ENCODE data around the gene CXCL8. TPM values are rescaled to one million over a fixed set of nuclear protein-coding genes. Genes with fewer than 3 reads are reported as not detected.

Gene CXCL8
- total RNA-seq, 4 donors from 2014 or later, result 6.0 to 150 (median 10.6) TPM

- ATAC-seq (ENCODE audit: low FRiP score), result no peak
These were observed 2.9 kb downstream of the CXCL8 start for GRCh38 chr4:73743281-73743680.

GRCh38 chr4:73743795-73744194 is 3.4 kb downstream of the CXCL8 start:
- no peak for ATAC-seq (ENCODE audit: low FRiP score)
- no peak for TF ChIP-seq CTCF (IDR thresholded peaks at IDR 0.05)
- DNase-seq (ENCODE audit: low spot score), result no peak

More at GRCh38 chr4:73743281-73743680, 2.9 kb downstream of the CXCL8 start:
- no peak for TF ChIP-seq CTCF (IDR thresholded peaks at IDR 0.05)
- no peak for DNase-seq (ENCODE audit: low spot score)

- DNase-seq (ENCODE audit: low spot score), result no peak
- no peak for ATAC-seq (ENCODE audit: low FRiP score)
- no peak for TF ChIP-seq CTCF (IDR thresholded peaks at IDR 0.05)
These were observed 3.8 kb downstream of the CXCL8 start for GRCh38 chr4:73744203-73744602.

- DNase-seq (ENCODE audit: low spot score) (no peak), ATAC-seq (ENCODE audit: low FRiP score) (no peak)
- no peak for TF ChIP-seq CTCF (IDR thresholded peaks at IDR 0.05)
These were observed 10.4 kb downstream of the CXCL8 start for GRCh38 chr4:73750730-73751129.

GRCh38 chr4:73751166-73751565 is 10.8 kb downstream of the CXCL8 start:
- TF ChIP-seq CTCF (IDR thresholded peaks at IDR 0.05), result no peak
- DNase-seq (ENCODE audit: low spot score) (no peak), ATAC-seq (ENCODE audit: low FRiP score) (no peak)

GRCh38 chr4:73751830-73752229 is 11.5 kb downstream of the CXCL8 start:
- ATAC-seq (ENCODE audit: low FRiP score), result no peak
- TF ChIP-seq CTCF (IDR thresholded peaks at IDR 0.05), result no peak
- DNase-seq (ENCODE audit: low spot score), result no peak

GRCh38 chr4:73752424-73752823 is 12.1 kb downstream of the CXCL8 start:
- ATAC-seq (ENCODE audit: low FRiP score) (no peak), DNase-seq (ENCODE audit: low spot score) (no peak)
- no peak for TF ChIP-seq CTCF (IDR thresholded peaks at IDR 0.05)

All from omental fat pad (tissue), 4 donors.